HFF-Myc (cell line): ENCODE measurements around the gene PEBP1.

Experiments used
- DNase-seq: peaks from one replicate; pipeline ENCODE4 v3.0.0-alpha.2; 2011; ENCODE audit warnings: low read depth; ENCODE audit errors: extremely low read depth
- H3K4me3 ChIP-seq: replicated peaks from 2 replicates; pipeline ENCODE4 v1.5.1; 2011; ENCODE audit warnings: low read depth, mild to moderate bottlenecking, control low read depth, low read length
- CTCF ChIP-seq: IDR thresholded peaks from 2 replicates; pipeline ENCODE4 v1.5.1; 2012; ENCODE audit warnings: mild to moderate bottlenecking, low read depth, low read length, control low read depth; ENCODE audit errors: missing control alignments

The PEBP1 gene

GRCh38 chr12:118109088-118109487 is 26.8 kb upstream of the PEBP1 start:
- DNase-seq = no peak
- H3K4me3 ChIP-seq = no peak overlapping the region
- no peak for TF ChIP-seq CTCF

GRCh38 chr12:118119449-118119879 is 16.5 kb upstream of the PEBP1 start:
- no peak for TF ChIP-seq CTCF
- no peak overlapping the region for H3K4me3 ChIP-seq
- DNase-seq = no peak

- H3K4me3 ChIP-seq = no peak overlapping the region
- DNase-seq = peak; percentile 43
- TF ChIP-seq CTCF = peak; percentile 55
Observed at GRCh38 chr12:118120579-118121363, 15.2 kb upstream of the PEBP1 start.

- DNase-seq = no peak
- no peak for TF ChIP-seq CTCF
Observed at GRCh38 chr12:118122264-118122663, 13.7 kb upstream of the PEBP1 start.

GRCh38 chr12:118124333-118124874 is 11.5 kb upstream of the PEBP1 start:
- TF ChIP-seq CTCF = no peak
- H3K4me3 ChIP-seq = no peak overlapping the region
- DNase-seq = no peak

More at GRCh38 chr12:118122264-118122663, 13.7 kb upstream of the PEBP1 start:
- H3K4me3 ChIP-seq = no peak overlapping the region

- no peak overlapping the region for H3K4me3 ChIP-seq
- no peak for DNase-seq
- no peak for TF ChIP-seq CTCF
Observed at GRCh38 chr12:118125743-118126118, 10.2 kb upstream of the PEBP1 start.
